Caco-2 (cell line): Measurements from ENCODE around the gene LY6G6F. TPM values are rescaled to one million over a fixed set of nuclear protein-coding genes. Genes with fewer than 3 reads are reported as not detected.

Experiments used
- BruUV-seq: library from RNA; stranded (reverse); fragments of 400-500 nt; replicated peaks from 2 replicates; lab custom pipeline; 2021; lab: Mats Ljungman, UMichigan
- CTCF ChIA-PET: fragments of 300-600 bp; sonication (Branson Sonifier 250); formaldehyde crosslinking; loops from one replicate; lab custom pipeline; 2022; ENCODE audit warnings: antibody characterized with exemption; lab: Charles Lee
- POLR2A ChIA-PET: fragments of 300-600 bp; sonication (Branson Sonifier 250); formaldehyde crosslinking; loops from one replicate; lab custom pipeline; 2022; ENCODE audit warnings: antibody characterized with exemption; lab: Charles Lee
- DNase-seq, 2 experiments: peaks; one replicate each; pipeline versions ENCODE4 v3.0.0 to v3.0.0-alpha.2; 2020 to 2022
- H3K27me3 ChIP-seq: replicated peaks from 2 replicates; pipeline ENCODE4 v1.6.0; 2011; ENCODE audit warnings: low read length; ENCODE audit not compliant: control insufficient read depth, insufficient read depth
- H3K36me3 ChIP-seq: 2 replicates; pipeline ENCODE4 v1.5.1; 2011; ENCODE audit warnings: low read length; ENCODE audit not compliant: control insufficient read depth, insufficient read depth
- H3K4me1 ChIP-seq: fragments of 250-450 bp; sonication (Bioruptor Pico); 2 replicates; pipeline ENCODE4 v1.5.1; 2020; ENCODE audit warnings: mild to moderate bottlenecking
- H3K4me3 ChIP-seq: 2 replicates; pipeline ENCODE4 v1.5.1; 2011; ENCODE audit warnings: low read depth, mild to moderate bottlenecking, control low read depth, low read length
- H3K9me3 ChIP-seq: fragments of 250-450 bp; sonication (Bioruptor Pico); 2 replicates; pipeline ENCODE4 v1.5.1; 2020; ENCODE audit warnings: mild to moderate bottlenecking, moderate library complexity
- H3K27ac Mint-ChIP-seq: one replicate; pipeline ENCODE4 v1.8.0; 2022; ENCODE audit warnings: mixed read lengths; ENCODE audit not compliant: unreplicated experiment
- H3K27me3 Mint-ChIP-seq: one replicate; pipeline ENCODE4 v1.8.0; 2022; ENCODE audit warnings: mixed read lengths; ENCODE audit not compliant: insufficient read depth, unreplicated experiment
- H3K36me3 Mint-ChIP-seq: one replicate; pipeline ENCODE4 v1.8.0; 2022; ENCODE audit warnings: mild to moderate bottlenecking, mixed read lengths; ENCODE audit not compliant: insufficient read depth, unreplicated experiment
- H3K4me1 Mint-ChIP-seq: one replicate; pipeline ENCODE4 v1.8.0; 2022; ENCODE audit warnings: low read depth, mixed read lengths; ENCODE audit not compliant: unreplicated experiment
- H3K4me3 Mint-ChIP-seq: one replicate; pipeline ENCODE4 v1.8.0; 2022; ENCODE audit warnings: mild to moderate bottlenecking, moderate library complexity, mixed read lengths; ENCODE audit not compliant: unreplicated experiment
- H3K9me3 Mint-ChIP-seq: one replicate; pipeline ENCODE4 v1.8.0; 2022; ENCODE audit warnings: mixed read lengths; ENCODE audit not compliant: unreplicated experiment
- CTCF ChIP-seq, 2 experiments: fragments of 200-600 bp in 1 of 2; IDR thresholded peaks; 1 replicate in 1 of 2; 2 replicates in 1 of 2; pipeline versions ENCODE4 v1.5.1 to v1.8.0; 2011 to 2022; ENCODE audit warnings: antibody characterized with exemption in 1 of 2, control low read depth in 1 of 2, inconsistent platforms in 1 of 2, low read depth in 1 of 2, low read length in 1 of 2, mild to moderate bottlenecking in 1 of 2, moderate library complexity in 1 of 2; ENCODE audit not compliant: insufficient read depth in 1 of 2, severe bottlenecking in 1 of 2, unreplicated experiment in 1 of 2
- intact Hi-C: fragments of 100-400 bp; cut with micrococcal nuclease; formaldehyde crosslinking; loops from one replicate; pipeline ENCODE4 v1.10.0; 2022; ENCODE audit not compliant: unreplicated experiment
- total RNA-seq: library from RNA; stranded (reverse); gene quantifications from 2 replicates; pipeline ENCODE4 v1.2.3, GENCODE V29; 2022

The LY6G6F gene
- total RNA-seq, 1 experiment from 2014 or later: not detected

- H3K4me3 ChIP-seq: peak within 1 kb of the TSS; percentile 53
- no peaks in the 10 kb centered on the region for H3K27me3 ChIP-seq
- no peaks in the 10 kb centered on the region for H3K9me3 ChIP-seq
- no TSS peak for BruUV-seq
- DNase-seq: peak; percentile 83 to 89
- no peak for TF ChIP-seq CTCF (IDR thresholded peaks at IDR 0.05; ENCODE audit: insufficient read depth in 1 of 2, low read depth in 1 of 2, low read length in 1 of 2, severe bottlenecking in 1 of 2, unreplicated experiment in 1 of 2)
- Mint-ChIP-seq H3K4me1 (peaks cover 47% of the 10 kb centered on the region), H3K4me3 (peak within 1 kb of the TSS; percentile 88), H3K36me3 (peaks cover 81% of the 10 kb centered on the region), H3K27me3 (no peaks in the 10 kb centered on the region), H3K27ac (peak within 1 kb of the TSS; percentile 89), H3K9me3 (no peaks in the 10 kb centered on the region)
- H3K36me3 ChIP-seq: peaks cover 9% of the 10 kb centered on the region
- peaks cover 31% of the 10 kb centered on the region for H3K4me1 ChIP-seq
- ChIA-PET POLR2A (interaction anchor here (0.5 to 2.4 kb wide), 16 partner anchors 8 to 1047 kb away, joined by 3 to 17 read pairs (median 4); partner anchors contain the start of genes BAG6, DDX39B, MSH5 and NEU1), CTCF (interaction anchor here (0.7 to 1.3 kb wide), 5 partner anchors 8 to 154 kb away, joined by 3 to 6 read pairs (median 3); partner anchors contain the start of genes BAG6, HSPA1A and HSPA1L)
- intact Hi-C loops: loop anchor here (1.0 kb wide), 1 partner anchor 8 kb away; the partner anchor contains the start of gene BAG6
Measured at GRCh38 chr6:31660381-31661261, 46.0 kb upstream of the LY6G6F start, which contains the start of gene C6orf47. Gene C6orf47 (minus strand): TSS chr6:31660778. CDS start chr6:31659947, 831 bp downstream.

- H3K9me3 ChIP-seq: no peaks in the 10 kb centered on the region
- peak overlapping the region; percentile 88 for H3K4me3 Mint-ChIP-seq
- peaks cover 84% of the 10 kb centered on the region for H3K36me3 Mint-ChIP-seq
- no peaks in the 10 kb centered on the region for H3K9me3 Mint-ChIP-seq
- TF ChIP-seq CTCF (IDR thresholded peaks at IDR 0.05; ENCODE audit: insufficient read depth in 1 of 2, low read depth in 1 of 2, low read length in 1 of 2, severe bottlenecking in 1 of 2, unreplicated experiment in 1 of 2): no peak
- no peaks in the 10 kb centered on the region for H3K27me3 ChIP-seq
- ChIA-PET POLR2A (interaction anchor here (0.6 to 2.4 kb wide), 12 partner anchors 9 to 1310 kb away, joined by 3 to 17 read pairs (median 4); partner anchors contain the start of genes BAG6, DDX39B, MSH5 and NEU1), CTCF (interaction anchor here (0.7 to 1.3 kb wide), 5 partner anchors 9 to 154 kb away, joined by 3 to 6 read pairs (median 3); partner anchors contain the start of genes BAG6, HSPA1A and HSPA1L)
- H3K4me3 ChIP-seq: peak overlapping the region; percentile 53
- H3K4me1 Mint-ChIP-seq: peaks cover 45% of the 10 kb centered on the region
- H3K4me1 ChIP-seq: peaks cover 22% of the 10 kb centered on the region
- H3K27ac Mint-ChIP-seq: peak overlapping the region; percentile 89
- no peak for DNase-seq
- no TSS peak for BruUV-seq
- no peaks in the 10 kb centered on the region for H3K27me3 Mint-ChIP-seq
- H3K36me3 ChIP-seq: peaks cover 9% of the 10 kb centered on the region
- intact Hi-C loops: no loop called here
Measured at GRCh38 chr6:31661262-31662123, 45.2 kb upstream of the LY6G6F start.
